Measurements from ENCODE around the gene GPN1.
"Not testable (repeated sequence)": the region's sequence is repeated elsewhere in the genome, so short reads cannot be mapped to it uniquely, and the experiment has no call there.

The GPN1 gene

GRCh38 chr2:27672723-27673486 lies 44.1 kb downstream of the GPN1 start:
- WGBS, result 94% methylated on average over 4 of the region's 5 CpGs
- Histone ChIP-seq H3K27me3 (ENCODE audit: insufficient read depth, low read length) (no peaks in the 10 kb centered on the region), H3K4me3 (ENCODE audit: low read length) (no peak overlapping the region), H3K9ac (ENCODE audit: low read depth, low read length) (no peak overlapping the region), H3K9me3 (ENCODE audit: insufficient read depth, low read depth, low read length) (no peaks in the 10 kb centered on the region), H3K4me1 (ENCODE audit: insufficient read depth, low read length) (no peaks in the 10 kb centered on the region), H3K27ac (ENCODE audit: low read depth, low read length) (no peak overlapping the region), H3K36me3 (ENCODE audit: insufficient read depth, low read length) (peaks cover 80% of the 10 kb centered on the region)

GRCh38 chr2:27680571-27680970 lies 51.7 kb downstream of the GPN1 start:
- no peak overlapping the region for H3K9ac ChIP-seq (ENCODE audit: low read depth, low read length)
- H3K27ac ChIP-seq (ENCODE audit: low read depth, low read length), result no peak overlapping the region
- no peaks in the 10 kb centered on the region for H3K27me3 ChIP-seq (ENCODE audit: insufficient read depth, low read length)
- WGBS, result 67% methylated on average over 2 of the region's 2 CpGs
- no peaks in the 10 kb centered on the region for H3K4me1 ChIP-seq (ENCODE audit: insufficient read depth, low read length)
- H3K36me3 ChIP-seq (ENCODE audit: insufficient read depth, low read length), result peaks cover 58% of the 10 kb centered on the region
- H3K9me3 ChIP-seq (ENCODE audit: insufficient read depth, low read depth, low read length), result no peaks in the 10 kb centered on the region
- no peak overlapping the region for H3K4me3 ChIP-seq (ENCODE audit: low read length)

GRCh38 chr2:27681841-27682240 lies 53.0 kb downstream of the GPN1 start:
- Histone ChIP-seq H3K4me3 (ENCODE audit: low read length) (no peak overlapping the region), H3K4me1 (ENCODE audit: insufficient read depth, low read length) (no peaks in the 10 kb centered on the region), H3K27ac (ENCODE audit: low read depth, low read length) (no peak overlapping the region), H3K9ac (ENCODE audit: low read depth, low read length) (no peak overlapping the region), H3K36me3 (ENCODE audit: insufficient read depth, low read length) (peaks cover 56% of the 10 kb centered on the region), H3K9me3 (ENCODE audit: insufficient read depth, low read depth, low read length) (no peaks in the 10 kb centered on the region), H3K27me3 (ENCODE audit: insufficient read depth, low read length) (no peaks in the 10 kb centered on the region)
- WGBS, result 63% methylated on average over 1 of the region's 1 CpG

GRCh38 chr2:27682334-27682771 lies 53.5 kb downstream of the GPN1 start:
- WGBS, result 91% methylated on average over 7 of the region's 7 CpGs
- H3K27me3 ChIP-seq (ENCODE audit: insufficient read depth, low read length); H3K9me3 ChIP-seq (ENCODE audit: insufficient read depth, low read depth, low read length); H3K9ac ChIP-seq (ENCODE audit: low read depth, low read length); H3K4me3 ChIP-seq (ENCODE audit: low read length); H3K4me1 ChIP-seq (ENCODE audit: insufficient read depth, low read length); H3K27ac ChIP-seq (ENCODE audit: low read depth, low read length): not testable (repeated sequence)
- H3K36me3 ChIP-seq (ENCODE audit: insufficient read depth, low read length), result peaks cover 56% of the 10 kb centered on the region

- peaks cover 56% of the 10 kb centered on the region for H3K36me3 ChIP-seq (ENCODE audit: insufficient read depth, low read length)
- 38% methylated on average over 7 of the region's 9 CpGs for WGBS
- no peak overlapping the region for H3K9ac ChIP-seq (ENCODE audit: low read depth, low read length)
Measured at GRCh38 chr2:27683390-27684071, 54.7 kb downstream of the GPN1 start.

GRCh38 chr2:27685006-27685405 lies 56.2 kb downstream of the GPN1 start:
- not testable (repeated sequence) for H3K27ac ChIP-seq (ENCODE audit: low read depth, low read length); H3K4me1 ChIP-seq (ENCODE audit: insufficient read depth, low read length); H3K9ac ChIP-seq (ENCODE audit: low read depth, low read length); H3K27me3 ChIP-seq (ENCODE audit: insufficient read depth, low read length); H3K9me3 ChIP-seq (ENCODE audit: insufficient read depth, low read depth, low read length); H3K4me3 ChIP-seq (ENCODE audit: low read length)
- WGBS, result no CpG with 5 or more reads among the region's 1 CpG
- peaks cover 57% of the 10 kb centered on the region for H3K36me3 ChIP-seq (ENCODE audit: insufficient read depth, low read length)

More at GRCh38 chr2:27683390-27684071, 54.7 kb downstream of the GPN1 start:
- Histone ChIP-seq H3K27me3 (ENCODE audit: insufficient read depth, low read length) (no peaks in the 10 kb centered on the region), H3K4me1 (ENCODE audit: insufficient read depth, low read length) (no peaks in the 10 kb centered on the region), H3K9me3 (ENCODE audit: insufficient read depth, low read depth, low read length) (no peaks in the 10 kb centered on the region), H3K27ac (ENCODE audit: low read depth, low read length) (no peak overlapping the region), H3K4me3 (ENCODE audit: low read length) (no peak overlapping the region)

GRCh38 chr2:27685577-27685976 lies 56.7 kb downstream of the GPN1 start:
- peaks cover 57% of the 10 kb centered on the region for H3K36me3 ChIP-seq (ENCODE audit: insufficient read depth, low read length)
- WGBS, result 100% methylated on average over 1 of the region's 3 CpGs

GRCh38 chr2:27687232-27687631 lies 58.4 kb downstream of the GPN1 start:
- Histone ChIP-seq H3K36me3 (ENCODE audit: insufficient read depth, low read length) (peaks cover 57% of the 10 kb centered on the region), H3K27me3 (ENCODE audit: insufficient read depth, low read length) (no peaks in the 10 kb centered on the region), H3K9me3 (ENCODE audit: insufficient read depth, low read depth, low read length) (no peaks in the 10 kb centered on the region), H3K4me1 (ENCODE audit: insufficient read depth, low read length) (no peaks in the 10 kb centered on the region), H3K9ac (ENCODE audit: low read depth, low read length) (no peak overlapping the region), H3K27ac (ENCODE audit: low read depth, low read length) (no peak overlapping the region), H3K4me3 (ENCODE audit: low read length) (no peak overlapping the region)
- 100% methylated on average over 1 of the region's 1 CpG for WGBS

More at GRCh38 chr2:27685577-27685976, 56.7 kb downstream of the GPN1 start:
- Histone ChIP-seq H3K27me3 (ENCODE audit: insufficient read depth, low read length) (no peaks in the 10 kb centered on the region), H3K9me3 (ENCODE audit: insufficient read depth, low read depth, low read length) (no peaks in the 10 kb centered on the region), H3K4me3 (ENCODE audit: low read length) (no peak overlapping the region), H3K4me1 (ENCODE audit: insufficient read depth, low read length) (no peaks in the 10 kb centered on the region), H3K9ac (ENCODE audit: low read depth, low read length) (no peak overlapping the region), H3K27ac (ENCODE audit: low read depth, low read length) (no peak overlapping the region)

GRCh38 chr2:27689424-27689823 lies 60.6 kb downstream of the GPN1 start:
- H3K36me3 ChIP-seq (ENCODE audit: insufficient read depth, low read length), result peaks cover 61% of the 10 kb centered on the region
- H3K9me3 ChIP-seq (ENCODE audit: insufficient read depth, low read depth, low read length), result no peaks in the 10 kb centered on the region
- no peaks in the 10 kb centered on the region for H3K27me3 ChIP-seq (ENCODE audit: insufficient read depth, low read length)
- H3K27ac ChIP-seq (ENCODE audit: low read depth, low read length), result no peak overlapping the region
- 97% methylated on average over 2 of the region's 2 CpGs for WGBS
- H3K4me1 ChIP-seq (ENCODE audit: insufficient read depth, low read length), result no peaks in the 10 kb centered on the region
- H3K9ac ChIP-seq (ENCODE audit: low read depth, low read length), result no peak overlapping the region
- no peak overlapping the region for H3K4me3 ChIP-seq (ENCODE audit: low read length)

GRCh38 chr2:27690052-27690451 lies 61.2 kb downstream of the GPN1 start:
- Histone ChIP-seq H3K4me3 (ENCODE audit: low read length) (no peak overlapping the region), H3K4me1 (ENCODE audit: insufficient read depth, low read length) (no peaks in the 10 kb centered on the region), H3K27me3 (ENCODE audit: insufficient read depth, low read length) (no peaks in the 10 kb centered on the region), H3K9ac (ENCODE audit: low read depth, low read length) (no peak overlapping the region), H3K27ac (ENCODE audit: low read depth, low read length) (no peak overlapping the region), H3K9me3 (ENCODE audit: insufficient read depth, low read depth, low read length) (no peaks in the 10 kb centered on the region), H3K36me3 (ENCODE audit: insufficient read depth, low read length) (peaks cover 61% of the 10 kb centered on the region)

GRCh38 chr2:27697660-27698059 lies 68.8 kb downstream of the GPN1 start:
- no peaks in the 10 kb centered on the region for H3K9me3 ChIP-seq (ENCODE audit: insufficient read depth, low read depth, low read length)
- H3K36me3 ChIP-seq (ENCODE audit: insufficient read depth, low read length), result peaks cover 32% of the 10 kb centered on the region
- H3K27ac ChIP-seq (ENCODE audit: low read depth, low read length), result no peak overlapping the region
- H3K27me3 ChIP-seq (ENCODE audit: insufficient read depth, low read length), result no peaks in the 10 kb centered on the region
- no peaks in the 10 kb centered on the region for H3K4me1 ChIP-seq (ENCODE audit: insufficient read depth, low read length)
- 100% methylated on average over 1 of the region's 1 CpG for WGBS
- no peak overlapping the region for H3K4me3 ChIP-seq (ENCODE audit: low read length)
- H3K9ac ChIP-seq (ENCODE audit: low read depth, low read length), result no peak overlapping the region

All from HUES64 (cell line).